ENCODE data around the gene CPA5. TPM values are rescaled to one million over a fixed set of nuclear protein-coding genes. Genes with fewer than 3 reads are reported as not detected.

CPA5 gene
- not detected in 2 replicates for total RNA-seq

DNA sequence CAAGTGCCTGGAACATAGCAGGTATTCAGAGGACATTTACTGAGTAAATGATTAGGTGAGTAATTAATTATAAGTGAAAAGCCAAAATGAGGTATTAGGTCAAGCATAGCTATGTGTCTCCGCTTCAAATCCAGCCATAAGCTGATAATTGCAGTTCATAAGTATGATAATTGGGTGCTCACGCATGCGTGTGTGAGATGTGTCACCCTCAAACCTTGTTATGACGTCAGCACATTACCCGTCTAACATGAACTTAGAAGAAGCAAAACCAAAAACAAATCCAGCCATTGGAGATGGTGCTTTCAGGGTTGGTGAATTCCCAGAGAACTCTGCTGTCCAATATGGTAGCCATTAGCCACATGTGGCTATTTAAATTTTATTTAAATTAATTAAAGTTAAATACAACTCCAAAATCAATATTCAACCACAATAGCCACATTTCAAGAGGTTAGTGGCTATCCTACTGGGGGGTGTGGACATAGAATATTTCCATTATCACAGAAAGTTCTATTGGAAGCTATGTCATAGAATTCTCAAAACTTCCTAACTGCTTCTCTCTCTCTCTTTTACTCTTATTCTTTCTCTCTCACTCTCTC is at the start of gene CPA5:
Gene CPA5, plus strand, starts transcription at position 546 of the 596 bp plus-strand sequence. CDS start 1,670 bp downstream, outside the sequence.

GRCh38 chr7:130379921-130380860 is 35.6 kb downstream of the CPA5 start, which contains the start of gene CPA1:
Gene CPA1 (plus strand): TSS chr7:130380494. CDS start chr7:130380521, 27 bp downstream.

Other genes starting within 250 kb of the CPA5 start
- gene TMEM209, start 139.4 kb upstream of the CPA5 start, total RNA-seq, result 21.0 and 23.3 TPM in 2 replicates
- not detected in 2 replicates for gene SSMEM1, start 137.0 kb upstream of the CPA5 start, total RNA-seq
- not detected in 2 replicates for gene CPA2, start 78.0 kb upstream of the CPA5 start, total RNA-seq
- gene CPA4, start 51.7 kb upstream of the CPA5 start, total RNA-seq, result 0.27 and 0.29 TPM in 2 replicates
- gene CPA1, start 35.7 kb downstream of the CPA5 start, total RNA-seq, result not detected in 2 replicates
- 14.0 and 19.7 TPM in 2 replicates for gene CEP41, start 96.2 kb downstream of the CPA5 start, total RNA-seq
- gene MEST, start 147.3 kb downstream of the CPA5 start, total RNA-seq, result 7.2 and 9.2 TPM in 2 replicates